Gastrocnemius medialis (tissue), 4 donors: Measurements from ENCODE around the gene PCCB. TPM values are rescaled to one million over a fixed set of nuclear protein-coding genes. Genes with fewer than 3 reads are reported as not detected.

ENCODE experiments used
- ATAC-seq, 2 donors: fragments of 150-250 bp; one replicate each; pipeline ENCODE4 v1.9.1; 2016
- DNase-seq, 2 donors: peaks; one replicate each; pipeline ENCODE4 v3.0.0-alpha.2; 2019
- H3K27ac ChIP-seq, 4 donors: fragments of 200-600 bp; sonication (generic); 1 replicate in 1 of 4; 2 replicates in 3 of 4; pipeline ENCODE4 v1.5.1; 2016 to 2018; ENCODE audit warnings: mild to moderate bottlenecking in 2 of 4, moderate library complexity in 1 of 4
- H3K27me3 ChIP-seq, 3 donors: fragments of 200-600 bp; sonication (generic) in 2 of 3; 1 replicate in 1 of 3; 2 replicates in 2 of 3; pipeline versions ENCODE4 v1.5.1 to v1.6.0; 2016 to 2019; ENCODE audit warnings: mild to moderate bottlenecking in 1 of 3, moderate library complexity in 1 of 3
- H3K36me3 ChIP-seq, 2 donors: fragments of 200-600 bp; sonication (generic) in 1 of 2; one replicate each; pipeline ENCODE4 v1.5.1; 2017 to 2018
- H3K4me1 ChIP-seq, 2 donors: fragments of 200-600 bp; sonication (generic) in 1 of 2; one replicate each; pipeline ENCODE4 v1.5.1; 2016 to 2017; ENCODE audit warnings: mild to moderate bottlenecking in 2 of 2
- H3K4me3 ChIP-seq, 4 donors: fragments of 200-600 bp; sonication (generic) in 3 of 4; 1 replicate in 1 of 4; 2 replicates in 3 of 4; pipeline ENCODE4 v1.5.1; 2016 to 2019; ENCODE audit warnings: mild to moderate bottlenecking in 2 of 4
- H3K9me3 ChIP-seq, 3 donors: fragments of 200-600 bp; sonication (generic) in 2 of 3; 1 replicate in 1 of 3; 2 replicates in 2 of 3; pipeline ENCODE4 v1.5.1; 2016 to 2019
- CTCF ChIP-seq, 5 experiments: fragments of 450-650 bp in 3 of 5; fragments of 200-600 bp in 2 of 5; sonication (generic) in 2 of 5; IDR thresholded peaks in 4 of 5; conservative IDR thresholded peaks in 1 of 5; 1 replicate in 4 of 5; 2 replicates in 1 of 5; pipeline ENCODE4 v1.5.1; 2016 to 2019; ENCODE audit warnings: antibody characterized with exemption in 5 of 5, mild to moderate bottlenecking in 3 of 5, moderate library complexity in 3 of 5
- POLR2A ChIP-seq, 2 donors: fragments of 450-650 bp; IDR thresholded peaks; one replicate each; pipeline ENCODE4 v1.6.1; 2017; ENCODE audit warnings: antibody characterized with exemption in 2 of 2, mild to moderate bottlenecking in 2 of 2, moderate library complexity in 2 of 2
- in situ Hi-C, 4 donors: fragments of 200-750 bp; cut with MboI; loops; one replicate each; pipeline versions ENCODE4 v1.15.0 to v1.8.0; 2017; ENCODE audit warnings: low sequenced_read_pairs in 4 of 4
- intact Hi-C: fragments of 100-400 bp; cut with DNase I; formaldehyde crosslinking; loops from one replicate; pipeline ENCODE4 v1.15.1; 2023; ENCODE audit warnings: low total_unique reads
- total RNA-seq, 4 donors: library from RNA; depleted of rRNA; stranded (reverse); fragments of >200 nt; gene quantifications; one replicate each; pipeline versions ENCODE4 v1.1.0 to v1.2.3, GENCODE V29; 2016

PCCB gene
- total RNA-seq, 4 donors from 2014 or later, result 29.8 to 41.4 (median 37.9) TPM

GRCh38 chr3:136293279-136293678, 43.1 kb downstream of the PCCB start:
- DNase-seq (no peak), ATAC-seq (no peak)
- Histone ChIP-seq H3K27ac (no peak overlapping the region), H3K4me1 (no peaks in the 10 kb centered on the region), H3K9me3 (no peaks in the 10 kb centered on the region), H3K4me3 (no peak overlapping the region), H3K36me3 (peaks cover 0 to 33% of the 10 kb centered on the region in 2 donors), H3K27me3 (no peaks in the 10 kb centered on the region)
- TF ChIP-seq CTCF (IDR thresholded peaks at IDR 0.05 in 4 of 5, conservative IDR thresholded peaks at IDR 0.05 in 1 of 5), result no peak
- TF ChIP-seq POLR2A (IDR thresholded peaks at IDR 0.05), result no peak
- intact Hi-C loops, result no loop called here
- in situ Hi-C loops, result no loop called here

GRCh38 chr3:136294176-136294575, 44.0 kb downstream of the PCCB start:
- H3K27ac ChIP-seq, result no peak overlapping the region
- TF ChIP-seq CTCF (IDR thresholded peaks at IDR 0.05 in 4 of 5, conservative IDR thresholded peaks at IDR 0.05 in 1 of 5), result no peak
- TF ChIP-seq POLR2A (IDR thresholded peaks at IDR 0.05), result no peak
- H3K4me1 ChIP-seq, result no peaks in the 10 kb centered on the region
- DNase-seq (no peak), ATAC-seq (no peak)
- H3K9me3 ChIP-seq, result no peaks in the 10 kb centered on the region
- in situ Hi-C loops, result no loop called here
- intact Hi-C loops, result no loop called here
- H3K36me3 ChIP-seq, result peaks cover 0 to 42% of the 10 kb centered on the region in 2 donors
- no peaks in the 10 kb centered on the region for H3K27me3 ChIP-seq
- no peak overlapping the region for H3K4me3 ChIP-seq

GRCh38 chr3:136296960-136297359, 46.8 kb downstream of the PCCB start:
- ATAC-seq, result no peak
- Histone ChIP-seq H3K36me3 (peaks cover 0 to 67% of the 10 kb centered on the region in 2 donors), H3K4me3 (no peak overlapping the region), H3K27ac (no peak overlapping the region), H3K9me3 (no peaks in the 10 kb centered on the region), H3K27me3 (no peaks in the 10 kb centered on the region), H3K4me1 (no peaks in the 10 kb centered on the region)
- intact Hi-C loops, result no loop called here
- TF ChIP-seq CTCF (IDR thresholded peaks at IDR 0.05 in 4 of 5, conservative IDR thresholded peaks at IDR 0.05 in 1 of 5) (no peak), POLR2A (IDR thresholded peaks at IDR 0.05) (no peak)
- in situ Hi-C loops, result no loop called here
- no peak for DNase-seq

- in situ Hi-C loops, result no loop called here
Measured at GRCh38 chr3:136297826-136298225, 47.7 kb downstream of the PCCB start.

More at GRCh38 chr3:136297826-136298225, 47.7 kb downstream of the PCCB start:
- H3K27ac ChIP-seq, result no peak overlapping the region
- H3K9me3 ChIP-seq, result no peaks in the 10 kb centered on the region
- no peak for TF ChIP-seq POLR2A (IDR thresholded peaks at IDR 0.05)
- no peak for TF ChIP-seq CTCF (IDR thresholded peaks at IDR 0.05 in 4 of 5, conservative IDR thresholded peaks at IDR 0.05 in 1 of 5)
- ATAC-seq, result no peak
- DNase-seq, result no peak
- peaks cover 0 to 67% of the 10 kb centered on the region in 2 donors for H3K36me3 ChIP-seq
- intact Hi-C loops, result no loop called here
- no peaks in the 10 kb centered on the region for H3K27me3 ChIP-seq
- no peaks in the 10 kb centered on the region for H3K4me1 ChIP-seq
- no peak overlapping the region for H3K4me3 ChIP-seq
